HCT116 (cell line): ENCODE results near the gene MAPK7. TPM values are rescaled to one million over a fixed set of nuclear protein-coding genes. Genes with fewer than 3 reads are reported as not detected.

Source experiments
- ATAC-seq: fragments of 200-7000 bp; cut with Tn5 transposase; 2 replicates; pipeline ENCODE4 v1.9.1; 2020; ENCODE audit warnings: mild to moderate bottlenecking, moderate library complexity
- BruUV-seq: library from RNA; stranded (reverse); fragments of 400-500 nt; replicated peaks from 2 replicates; lab custom pipeline; 2021; lab: Mats Ljungman, UMichigan
- CTCF ChIA-PET: fragments of 300-600 bp; sonication (Branson Sonifier 250); formaldehyde crosslinking; loops from one replicate; lab custom pipeline; 2021; ENCODE audit warnings: antibody characterized with exemption; lab: Charles Lee
- POLR2A ChIA-PET: fragments of 300-600, 350-600 bp; sonication (Branson Sonifier 250); formaldehyde crosslinking; loops from one replicate; lab custom pipeline; 2021; ENCODE audit warnings: antibody characterized with exemption; lab: Charles Lee
- RAD21 ChIA-PET, 2 experiments: fragments of 300-600 bp; sonication (Branson Sonifier 250); formaldehyde crosslinking; loops; one replicate each; lab custom pipeline; 2023; ENCODE audit warnings: low total read pairs in 2 of 2; ENCODE audit not compliant: uncharacterized antibody in 2 of 2, unreplicated experiment in 2 of 2, low non-redundant PET in 1 of 2; lab: Charles Lee
- DNase-seq: peaks from one replicate; pipeline ENCODE4 v3.0.0-alpha.2; 2010; ENCODE audit warnings: low read depth, low spot score
- H2AFZ ChIP-seq: fragments of 200-600 bp; shearing (Covaris generic), sonication (generic); 2 replicates; pipeline ENCODE4 v1.6.1; 2017; ENCODE audit warnings: low read depth, mixed run types, mixed read lengths, antibody characterized with exemption, low read length; ENCODE audit not compliant: poor library complexity, severe bottlenecking
- H3K27ac ChIP-seq: 2 replicates; pipeline ENCODE4 v1.5.1; 2012; ENCODE audit warnings: low read depth, low read length
- H3K27me3 ChIP-seq: fragments of 200-600 bp; sonication (generic); 2 replicates; pipeline ENCODE4 v1.6.1; 2016; ENCODE audit warnings: mixed run types, low read length, mixed read lengths; ENCODE audit not compliant: insufficient read depth
- H3K36me3 ChIP-seq, 2 experiments: fragments of 200-500 bp in 1 of 2; fragments of 200-600 bp in 1 of 2; sonication (Bioruptor generic) in 1 of 2; sonication (generic) in 1 of 2; 2 replicates each; pipeline versions ENCODE4 v1.5.1 to v1.6.1; 2014 to 2016; ENCODE audit warnings: low read length in 2 of 2, inconsistent platforms in 1 of 2, mixed read lengths in 1 of 2, mixed run types in 1 of 2; ENCODE audit not compliant: insufficient read depth in 2 of 2, control insufficient read depth in 1 of 2
- H3K4me1 ChIP-seq, 2 experiments: fragments of 200-600 bp in 1 of 2; sonication (generic) in 1 of 2; 2 replicates each; pipeline versions ENCODE4 v1.5.1 to v1.6.1; 2012 to 2017; ENCODE audit warnings: low read length in 2 of 2, inconsistent platforms in 1 of 2, mild to moderate bottlenecking in 1 of 2, mixed read lengths in 1 of 2, mixed run types in 1 of 2, moderate library complexity in 1 of 2; ENCODE audit not compliant: insufficient read depth in 2 of 2, control insufficient read depth in 1 of 2
- H3K4me2 ChIP-seq: fragments of 200-600 bp; sonication (generic); 2 replicates; pipeline ENCODE4 v1.6.1; 2017; ENCODE audit warnings: mixed run types, low read length, mixed read lengths
- H3K4me3 ChIP-seq, 2 experiments: fragments of 200-600 bp in 1 of 2; sonication (generic) in 1 of 2; replicated peaks in 1 of 2; 2 replicates each; pipeline ENCODE4 v1.5.1; 2011 to 2016; ENCODE audit warnings: low read length in 2 of 2, control low read depth in 1 of 2, low read depth in 1 of 2, mild to moderate bottlenecking in 1 of 2, mixed read lengths in 1 of 2, mixed run types in 1 of 2
- H3K79me2 ChIP-seq: fragments of 200-600 bp; sonication (generic); 2 replicates; pipeline ENCODE4 v1.6.1; 2017; ENCODE audit warnings: mild to moderate bottlenecking, mixed run types, low read length, moderate library complexity, mixed read lengths; ENCODE audit not compliant: insufficient read depth
- H3K9ac ChIP-seq: fragments of 200-600 bp; sonication (generic); 2 replicates; pipeline ENCODE4 v1.6.1; 2016; ENCODE audit warnings: low read length, mixed read lengths
- H3K9me2 ChIP-seq: fragments of 200-600 bp; sonication (generic), shearing (Covaris generic); 2 replicates; pipeline ENCODE4 v1.6.1; 2017; ENCODE audit warnings: mixed run types, mild to moderate bottlenecking, moderate library complexity; ENCODE audit not compliant: insufficient read depth
- H3K9me3 ChIP-seq, 2 experiments: fragments of 200-500 bp in 1 of 2; fragments of 200-600 bp in 1 of 2; sonication (Bioruptor generic) in 1 of 2; sonication (generic) in 1 of 2; 2 replicates each; pipeline ENCODE4 v1.6.1; 2014 to 2017; ENCODE audit warnings: low read length in 2 of 2, mixed read lengths in 2 of 2, inconsistent platforms in 1 of 2, low read depth in 1 of 2, mild to moderate bottlenecking in 1 of 2, mixed run types in 1 of 2, moderate library complexity in 1 of 2; ENCODE audit not compliant: control insufficient read depth in 1 of 2, insufficient read depth in 1 of 2
- H4K20me1 ChIP-seq: fragments of 200-600 bp; sonication (generic), shearing (Covaris generic); 2 replicates; pipeline ENCODE4 v1.6.1; 2017; ENCODE audit warnings: mixed run types, mild to moderate bottlenecking, moderate library complexity; ENCODE audit not compliant: insufficient read depth
- CEBPB ChIP-seq: IDR thresholded peaks from 2 replicates; pipeline ENCODE4 v1.6.1; 2012; ENCODE audit warnings: low read depth
- CTCF ChIP-seq, 3 experiments: fragments of 200-600 bp in 1 of 3; sonication (generic) in 1 of 3; IDR thresholded peaks in 2 of 3; conservative IDR thresholded peaks in 1 of 3; 2 replicates each; pipeline ENCODE4 v1.5.1; 2012 to 2017; ENCODE audit warnings: low read depth in 2 of 3, low read length in 2 of 3, antibody characterized with exemption in 1 of 3, borderline replicate concordance in 1 of 3, control low read depth in 1 of 3, mild to moderate bottlenecking in 1 of 3, mixed read lengths in 1 of 3, mixed run types in 1 of 3, moderate library complexity in 1 of 3; ENCODE audit not compliant: insufficient read depth in 1 of 3
- EZH2 ChIP-seq: fragments of 200-600 bp; sonication (generic); IDR thresholded peaks from 2 replicates; pipeline ENCODE4 v1.6.1; 2017; ENCODE audit warnings: antibody characterized with exemption, mixed run types
- MAX ChIP-seq: IDR thresholded peaks from 2 replicates; pipeline ENCODE4 v1.6.1; 2012
- SRF ChIP-seq: IDR thresholded peaks from 2 replicates; pipeline ENCODE4 v1.6.1; 2012; ENCODE audit warnings: low read depth
- YY1 ChIP-seq: IDR thresholded peaks from 2 replicates; pipeline ENCODE4 v1.6.1; 2011; ENCODE audit warnings: low read length, low read depth, moderate library complexity, mild to moderate bottlenecking; ENCODE audit not compliant: insufficient replicate concordance; ENCODE audit errors: extremely low read depth
- intact Hi-C: fragments of 100-400 bp; cut with micrococcal nuclease; formaldehyde crosslinking; loops from 2 replicates; pipeline ENCODE4 v1.10.0; 2022
- total RNA-seq: library from RNA; stranded (reverse); gene quantifications from one replicate; pipeline ENCODE4 v1.2.1, GENCODE V29; 2021; ENCODE audit not compliant: unreplicated experiment

The MAPK7 gene
- total RNA-seq, 1 experiment from 2014 or later: 15.3 TPM

GRCh38 chr17:19397556-19398041, 19.3 kb downstream of the MAPK7 start:
- no TSS peak for BruUV-seq
- TF ChIP-seq CEBPB (no peak), MAX (no peak), SRF (no peak), CTCF (IDR thresholded peaks at IDR 0.05 in 2 of 3, conservative IDR thresholded peaks at IDR 0.05 in 1 of 3; ENCODE audit: borderline replicate concordance in 1 of 3, insufficient read depth in 1 of 3, low read depth in 2 of 3, low read length in 2 of 3) (peak in 1 of 3 experiments; percentile 11; a peak in 1 of 6 replicates), EZH2 (no peak), YY1 (no peak)
- Histone ChIP-seq H3K79me2 (no peaks in the 10 kb centered on the region), H3K4me2 (peak overlapping the region; percentile 41), H3K27ac (0 out of 2 replicates have a peak overlapping the region, but pooled peaks have one; percentile 16), H2AFZ (no peak overlapping the region), H3K4me1 (peaks cover 14 to 16% of the 10 kb centered on the region in 2 experiments), H3K9ac (0 out of 2 replicates have a peak overlapping the region, but pooled peaks have one; percentile 2), H3K36me3 (no peaks in the 10 kb centered on the region), H3K9me2 (no peaks in the 10 kb centered on the region), H3K4me3 (no peak overlapping the region), H3K27me3 (no peaks in the 10 kb centered on the region), H4K20me1 (no peaks in the 10 kb centered on the region), H3K9me3 (no peaks in the 10 kb centered on the region)
- ChIA-PET POLR2A (no interaction called here), RAD21 (no interaction called here), CTCF (no interaction called here)
- DNase-seq (no peak), ATAC-seq (0 out of 2 replicates have a peak, but pooled peaks have one; percentile 20)
- intact Hi-C loops: no loop called here
